Astrocyte of the cerebellum (primary cell): ENCODE data around the gene PPOX.

ENCODE experiments used
- DNase-seq: peaks from one replicate; pipeline ENCODE4 v3.0.0-alpha.2; 2011; ENCODE audit warnings: low read depth
- H3K4me3 ChIP-seq: 2 replicates; pipeline ENCODE4 v1.5.1; 2011; ENCODE audit warnings: mild to moderate bottlenecking, low read depth, low read length, moderate library complexity
- CTCF ChIP-seq: IDR thresholded peaks from 2 replicates; pipeline ENCODE4 v1.5.1; 2012; ENCODE audit warnings: low read length, low read depth, moderate library complexity, mild to moderate bottlenecking; ENCODE audit errors: missing control alignments
- in situ Hi-C: cut with HindIII; loops from 2 replicates; pipeline ENCODE4 v1.10.0; 2017; ENCODE audit warnings: low sequenced_read_pairs

Gene PPOX

DNA sequence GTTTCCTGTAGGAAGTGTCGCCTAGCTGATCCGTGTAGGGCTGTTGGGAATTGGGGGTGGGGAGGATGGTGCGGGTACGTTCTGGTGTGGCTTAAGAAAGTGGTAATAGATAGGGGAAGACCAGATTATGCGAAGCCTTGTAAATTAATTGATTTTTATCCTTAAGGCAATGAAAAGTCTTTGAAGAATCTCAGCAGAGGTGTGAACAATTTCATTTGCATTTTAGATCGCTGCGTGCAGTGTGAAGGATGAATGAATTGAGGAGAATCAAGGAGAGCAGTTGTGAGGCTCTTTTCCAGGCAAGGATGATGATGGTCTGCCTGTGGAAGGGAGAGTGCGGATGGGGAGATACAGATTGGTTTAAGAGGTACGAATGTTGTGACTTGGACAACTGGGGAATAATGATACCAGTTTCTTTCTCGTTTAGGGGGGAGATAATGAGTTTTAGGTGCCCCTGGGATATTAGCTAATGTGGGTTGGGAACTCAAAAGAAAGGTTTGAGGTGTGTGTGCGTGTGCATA, 32.9 kb upstream of the PPOX start:
- no peak for TF ChIP-seq CTCF
- H3K4me3 ChIP-seq: peak overlapping the region; percentile 93
- no peak for DNase-seq
- in situ Hi-C loops: no loop called here

- no peak for TF ChIP-seq CTCF
- no peak overlapping the region for H3K4me3 ChIP-seq
- in situ Hi-C loops: no loop called here
- no peak for DNase-seq
Measured at GRCh38 chr1:161137881-161138280, 28.3 kb upstream of the PPOX start.

DNA sequence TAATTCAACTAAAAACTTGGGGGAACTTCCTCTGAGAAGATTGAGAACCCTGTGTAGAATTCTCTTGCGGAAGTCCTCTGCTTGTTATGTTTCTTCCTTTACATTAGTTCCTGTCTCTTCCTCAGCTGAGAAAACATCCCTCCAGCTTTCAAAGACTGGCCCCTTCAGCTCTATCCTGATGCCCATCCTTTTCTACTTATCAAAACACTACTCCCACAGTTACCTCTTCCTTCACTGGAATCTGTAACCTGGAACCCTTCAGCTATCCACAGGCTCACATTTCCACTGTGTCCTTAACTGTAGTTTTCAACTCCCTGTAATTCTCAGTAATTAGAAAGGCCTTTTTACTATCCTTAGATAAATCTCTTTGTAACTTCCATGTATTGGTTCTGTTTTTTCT, 27.8 kb upstream of the PPOX start:
- no peak for DNase-seq
- no peak overlapping the region for H3K4me3 ChIP-seq
- in situ Hi-C loops: no loop called here
- TF ChIP-seq CTCF: no peak

DNA sequence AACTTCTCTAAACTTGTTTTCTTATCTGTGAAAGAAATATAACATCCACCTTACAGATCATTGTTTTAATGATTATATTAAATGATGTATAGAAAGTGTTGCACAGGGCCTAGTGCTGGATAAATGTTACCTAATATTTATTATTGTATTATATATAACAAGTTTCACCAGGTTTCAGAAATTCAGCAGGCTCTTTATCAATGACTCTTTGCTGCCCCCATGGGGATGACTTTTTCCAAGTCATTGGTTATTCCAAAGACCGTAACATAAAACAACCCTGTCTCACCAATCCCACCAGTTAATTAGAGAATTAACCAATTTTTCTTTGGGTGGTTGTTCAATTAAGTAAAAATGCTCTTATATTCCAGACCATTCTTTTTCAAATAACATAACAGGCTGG, 26.5 kb upstream of the PPOX start:
- H3K4me3 ChIP-seq: no peak overlapping the region
- peak; percentile 35 for DNase-seq
- peak; percentile 61 for TF ChIP-seq CTCF
- in situ Hi-C loops: loop anchor here (10.0 kb wide), 1 partner anchor 95 kb away; the partner anchor contains the start of gene USF1

DNA sequence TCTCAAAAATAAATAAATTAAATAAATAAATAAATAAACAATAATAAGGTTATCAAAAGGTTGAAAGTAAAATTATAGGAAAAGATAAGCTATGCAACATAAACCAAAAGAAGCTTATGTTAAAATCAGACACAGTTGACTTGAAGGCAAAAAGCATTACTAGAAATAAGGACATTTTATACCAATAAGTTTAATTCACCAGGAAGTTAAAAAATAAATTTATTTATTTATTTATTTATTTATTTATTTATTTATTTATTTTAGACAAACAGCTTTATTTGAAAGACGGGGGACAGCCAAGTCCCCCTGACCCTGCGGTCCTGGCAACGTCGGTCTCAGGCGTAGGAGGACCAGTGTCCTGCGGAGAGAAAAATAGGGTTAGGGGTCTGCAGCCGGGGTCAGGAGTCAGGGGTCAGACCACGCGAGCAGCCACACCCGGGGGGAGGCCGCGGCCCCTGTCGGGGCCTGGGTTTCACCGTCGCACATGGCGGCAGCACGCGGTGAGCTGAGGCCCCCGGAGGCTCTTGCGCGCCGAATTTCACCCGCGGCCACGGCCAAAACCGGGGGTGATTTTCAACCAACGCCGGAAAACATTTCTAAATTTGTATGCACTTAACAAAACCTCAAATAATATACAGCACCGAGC, 25.3 kb upstream of the PPOX start:
- in situ Hi-C loops: loop anchor here (10.0 kb wide), 1 partner anchor 96 kb away; the partner anchor contains the start of gene USF1
- no peak for TF ChIP-seq CTCF

GRCh38 chr1:161145832-161146231, 20.4 kb upstream of the PPOX start:
- in situ Hi-C loops: loop anchor here (10.0 kb wide), 1 partner anchor 101 kb away; the partner anchor contains the start of gene USF1
- H3K4me3 ChIP-seq: no peak overlapping the region
- TF ChIP-seq CTCF: no peak
- DNase-seq: no peak

More for the DNA sequence above, 25.3 kb upstream of the PPOX start:
- H3K4me3 ChIP-seq: no peak overlapping the region
- DNase-seq: no peak
